M059J (cell line): ENCODE data around the gene FAM180A. TPM values are rescaled to one million over a fixed set of nuclear protein-coding genes. Genes with fewer than 3 reads are reported as not detected.
"Not testable (repeated sequence)": the region's sequence is repeated elsewhere in the genome, so short reads cannot be mapped to it uniquely, and the experiment has no call there.

Experiments used
- DNase-seq: peaks from one replicate; pipeline ENCODE4 v3.0.0-alpha.2; 2012; ENCODE audit warnings: low read depth
- total RNA-seq: library from RNA; depleted of rRNA; stranded (reverse); fragments of >200 nt; shearing (Covaris generic); gene quantifications from 2 replicates; pipeline ENCODE4 v1.2.3, GENCODE V29; 2014

Gene FAM180A
- total RNA-seq, 1 experiment from 2014 or later = 3.4 TPM

DNA sequence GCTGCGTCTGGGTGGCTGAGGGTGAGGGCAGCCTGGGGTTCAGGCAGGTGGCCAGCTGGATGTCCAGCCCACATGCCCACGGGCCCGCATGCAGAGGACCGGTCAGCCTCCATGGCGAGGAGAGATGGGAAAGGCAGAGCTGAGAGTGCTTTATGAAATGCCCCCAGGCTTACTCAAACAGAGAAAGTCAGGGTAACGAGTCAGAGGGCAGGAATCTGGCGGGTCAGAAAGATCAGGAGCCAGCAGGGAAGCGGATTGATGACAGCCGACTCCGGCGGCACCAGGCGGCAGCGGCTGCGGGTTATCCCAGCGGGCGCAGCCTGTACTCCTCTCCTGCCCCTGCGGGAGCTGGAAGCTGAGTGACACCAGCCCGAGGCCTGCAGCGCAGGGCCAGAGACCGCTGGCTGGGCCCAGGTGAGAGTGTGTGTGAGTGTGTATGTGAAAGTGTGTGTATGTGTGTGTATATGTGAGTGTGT lies 34.0 kb downstream of the FAM180A start:
- DNase-seq = peak; percentile 99

DNA sequence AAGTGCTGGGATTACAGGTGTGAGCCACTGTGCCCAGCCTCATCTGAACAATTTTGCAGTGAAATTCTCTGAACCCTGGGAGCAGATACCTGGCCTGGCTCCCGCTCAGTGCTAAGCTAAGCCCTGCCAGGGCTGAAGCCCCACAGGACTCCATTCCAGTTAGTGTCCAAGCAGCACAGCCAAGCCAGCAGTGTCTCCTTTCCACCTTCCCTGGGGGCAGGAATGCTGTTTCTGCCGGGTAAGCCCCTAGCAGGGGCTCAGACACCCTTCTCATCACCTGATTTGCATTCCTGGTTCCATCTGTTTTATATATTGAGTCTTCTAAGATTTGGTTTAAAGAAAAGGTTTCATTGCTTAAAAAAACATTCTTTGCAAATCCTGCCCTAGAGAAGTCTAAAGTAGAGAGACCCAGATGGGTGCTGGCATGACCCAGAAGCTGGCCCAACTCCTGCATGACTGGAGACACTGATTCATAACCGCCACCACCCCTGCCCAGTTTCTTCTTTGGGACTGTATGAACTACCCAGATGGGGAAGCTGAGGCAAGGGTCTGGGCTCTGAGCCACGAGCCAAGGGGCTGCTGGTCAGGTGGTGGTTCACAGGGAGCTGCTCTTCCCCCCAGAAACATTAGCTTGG lies 34.7 kb downstream of the FAM180A start:
- peak; percentile 83 for DNase-seq

- no peak for DNase-seq
These were observed 35.8 kb downstream of the FAM180A start for GRCh38 chr7:135712796-135713195.

DNA sequence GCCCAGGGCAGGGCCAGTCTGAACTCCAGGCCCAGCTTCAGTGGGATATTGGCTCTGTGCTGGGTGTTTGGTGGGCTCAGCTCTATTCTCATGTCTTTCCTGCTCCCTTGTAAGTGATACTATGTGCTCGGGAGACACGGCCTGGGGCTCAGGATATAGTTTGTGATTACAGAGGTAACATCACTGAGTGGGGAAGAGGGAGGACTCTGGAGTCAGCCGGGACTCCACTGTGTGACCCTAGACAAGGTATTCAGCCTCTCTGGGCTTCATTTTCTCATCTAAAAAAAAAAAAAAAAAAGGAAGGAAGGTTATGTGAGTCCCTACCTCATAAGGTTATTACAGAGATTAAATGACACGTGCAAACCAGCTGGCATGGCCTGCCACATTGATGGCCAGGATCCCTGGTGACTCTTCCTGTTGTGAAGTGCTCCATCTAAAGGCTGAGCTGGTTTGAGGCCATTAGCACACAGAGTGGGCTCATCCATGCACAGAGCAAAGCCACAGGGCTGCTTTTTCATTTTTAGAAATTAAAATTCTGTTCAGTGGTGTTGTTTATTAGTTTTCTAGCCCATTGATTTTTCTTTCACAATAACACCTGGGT lies 36.3 kb downstream of the FAM180A start:
- DNase-seq = peak; percentile 63

DNA sequence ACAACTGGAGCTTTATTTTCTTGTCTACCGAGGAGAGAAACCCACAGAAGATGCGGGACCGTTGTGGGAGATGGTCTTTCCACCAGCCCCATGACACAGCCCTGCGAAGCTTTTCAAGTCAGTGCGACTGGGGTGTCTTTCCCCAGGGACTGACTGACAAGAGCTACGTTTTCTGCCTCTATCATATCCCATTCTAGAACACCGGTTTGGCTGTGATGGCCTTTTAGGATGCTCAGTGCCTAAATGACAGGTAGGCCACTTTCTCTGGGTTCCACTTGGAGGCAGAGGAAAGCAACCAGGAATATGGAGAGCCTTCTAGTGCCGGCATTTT lies 37.5 kb downstream of the FAM180A start:
- no peak for DNase-seq

GRCh38 chr7:135710417-135711138 lies 38.0 kb downstream of the FAM180A start:
- DNase-seq = no peak

DNA sequence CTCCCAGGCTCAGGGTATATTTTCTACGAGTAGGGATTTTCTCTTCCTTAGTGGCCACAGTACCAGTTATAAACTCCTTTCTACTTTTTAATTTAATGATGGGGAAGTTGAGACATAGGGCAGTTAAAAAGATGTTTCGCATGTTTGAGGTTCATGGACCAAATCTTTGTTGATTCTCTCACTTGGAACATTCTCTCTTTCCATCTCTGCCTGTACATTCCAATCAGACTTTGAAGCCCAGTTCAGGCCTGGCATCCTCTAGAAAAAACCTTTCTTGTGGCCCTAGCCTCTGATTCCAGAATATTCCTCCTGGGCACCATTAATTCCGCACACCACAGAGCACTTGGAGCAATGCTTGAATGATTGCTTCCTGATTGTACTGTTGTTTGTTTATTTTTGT lies 39.1 kb downstream of the FAM180A start:
- no peak for DNase-seq

DNA sequence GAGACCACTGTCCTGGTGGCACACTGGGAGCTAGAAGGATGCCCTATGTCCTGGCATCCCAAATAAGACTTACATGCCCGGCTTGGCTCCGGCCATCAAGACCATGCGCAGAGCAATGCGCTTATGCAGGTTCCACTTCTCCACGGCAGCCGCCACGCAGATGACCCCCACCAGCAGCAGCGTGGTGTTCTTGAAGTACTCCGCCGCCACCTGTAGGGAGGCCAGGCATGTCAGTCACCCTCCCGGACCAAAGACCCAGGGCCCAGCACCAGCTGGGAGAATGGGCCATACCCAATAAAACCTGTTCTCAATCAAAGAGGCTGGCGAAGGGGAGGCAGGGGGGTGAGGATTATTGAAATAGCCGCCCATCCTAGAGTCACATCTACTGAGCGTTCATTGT lies 40.6 kb downstream of the FAM180A start:
- no peak for DNase-seq

GRCh38 chr7:135707570-135707966 lies 41.0 kb downstream of the FAM180A start:
- DNase-seq = no peak

DNA sequence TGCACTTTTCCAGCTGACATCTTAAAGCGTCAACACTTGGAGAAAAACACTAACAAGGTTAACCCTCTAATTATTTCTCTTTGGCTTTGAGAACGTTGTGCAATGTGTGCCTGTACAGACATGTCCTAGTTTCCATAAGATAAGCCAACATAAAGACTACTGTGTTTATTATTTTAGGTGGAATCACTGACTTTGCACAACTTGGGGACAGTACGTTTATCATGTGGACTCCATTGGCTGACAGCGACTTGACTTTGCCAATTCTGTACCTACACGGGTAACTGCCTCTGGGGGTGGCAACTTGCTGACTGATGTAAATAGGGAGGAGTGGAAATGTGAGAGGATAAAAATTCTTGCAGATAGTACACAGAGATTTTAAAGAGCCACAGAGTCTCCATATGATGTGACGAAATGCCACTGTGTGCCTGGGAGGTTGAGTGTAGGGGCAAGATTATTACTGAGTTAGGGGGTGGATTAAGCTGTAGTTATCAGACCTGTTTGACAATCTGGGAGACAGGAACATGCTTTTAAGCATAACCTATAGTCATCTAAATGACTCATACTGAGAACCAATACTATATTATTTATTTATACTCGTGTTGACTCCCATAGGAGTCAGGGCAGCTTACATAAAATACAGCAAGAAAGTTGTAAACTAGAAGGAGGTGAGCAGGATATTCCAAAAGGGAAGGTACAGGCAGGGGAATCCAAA lies 41.6 kb downstream of the FAM180A start:
- no peak for DNase-seq

DNA sequence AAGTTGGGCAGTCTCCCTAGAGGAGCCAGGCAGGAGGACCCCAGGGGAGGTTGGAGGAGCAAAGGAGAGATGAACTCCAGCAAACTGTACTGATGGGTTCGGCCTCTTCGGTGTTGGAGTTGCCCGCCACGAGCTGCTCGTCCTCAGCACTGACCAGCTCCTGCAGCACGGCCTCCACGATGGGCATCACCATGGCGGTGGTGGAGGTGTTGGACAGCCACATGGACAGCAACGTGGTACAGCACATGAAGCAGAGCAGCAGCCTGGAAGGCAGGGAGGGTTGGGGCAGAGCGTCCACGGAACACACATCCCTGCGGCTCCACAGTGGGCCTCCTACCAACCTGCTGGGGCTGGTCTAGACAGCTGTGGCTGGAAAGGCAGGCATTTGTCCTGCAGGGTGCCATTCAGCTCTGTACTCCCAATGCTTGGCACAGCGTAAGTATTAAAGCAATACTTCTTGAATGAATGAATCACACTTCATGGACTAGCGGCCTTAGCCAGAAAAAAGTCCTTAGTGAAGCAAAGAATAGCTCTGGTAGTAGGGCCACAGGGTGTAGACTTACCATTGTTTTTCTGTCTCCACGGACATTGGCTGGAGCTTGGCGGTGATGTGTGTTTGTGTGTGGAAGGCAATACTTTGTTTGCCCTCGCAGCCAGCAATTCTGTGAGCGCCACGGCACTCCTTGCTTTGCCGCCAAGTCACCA lies 42.4 kb downstream of the FAM180A start:
- DNase-seq = no peak

DNA sequence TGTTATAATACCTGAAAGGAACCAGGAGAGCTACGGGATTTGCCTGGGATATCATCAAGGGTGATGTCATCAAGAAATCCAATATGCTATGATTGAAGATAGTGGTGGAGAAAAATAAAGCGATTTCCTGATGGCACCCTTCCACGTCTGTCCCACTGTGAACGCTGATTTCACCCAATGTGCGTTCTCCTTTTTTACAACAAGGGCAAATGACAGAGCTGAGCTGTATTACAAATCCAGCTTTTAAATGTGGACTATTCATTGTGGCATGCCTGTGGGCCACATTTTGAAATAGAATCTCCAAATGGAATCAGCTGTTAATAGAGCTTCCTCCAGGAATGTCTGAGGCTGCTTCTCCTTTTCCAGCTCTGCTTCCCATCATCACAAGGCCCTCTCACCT lies 43.9 kb downstream of the FAM180A start:
- no peak for DNase-seq

DNA sequence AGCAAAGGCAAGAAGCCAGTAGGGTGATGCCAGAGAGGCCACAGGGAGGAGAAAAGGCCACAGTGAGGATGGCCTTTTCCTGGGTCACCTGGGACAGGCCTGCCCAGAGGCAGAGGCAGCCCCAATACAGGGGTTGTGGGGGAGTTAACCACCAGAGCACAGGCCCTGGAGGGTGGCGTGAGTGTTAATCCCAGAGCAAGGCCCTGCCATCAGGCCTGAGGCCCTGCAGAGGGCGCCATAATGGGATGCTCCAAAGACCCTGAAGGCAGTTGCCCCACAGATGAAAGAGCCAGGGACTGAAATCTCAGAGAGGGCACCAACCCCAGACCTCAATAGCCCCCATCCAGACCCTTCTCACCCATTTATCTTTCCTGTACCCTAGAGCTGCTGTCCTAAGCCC lies 44.5 kb downstream of the FAM180A start:
- DNase-seq = no peak

- no peak for DNase-seq
These were observed 51.1 kb downstream of the FAM180A start for GRCh38 chr7:135697276-135698049.

GRCh38 chr7:135693558-135693957 lies 55.1 kb downstream of the FAM180A start:
- DNase-seq = no peak

DNA sequence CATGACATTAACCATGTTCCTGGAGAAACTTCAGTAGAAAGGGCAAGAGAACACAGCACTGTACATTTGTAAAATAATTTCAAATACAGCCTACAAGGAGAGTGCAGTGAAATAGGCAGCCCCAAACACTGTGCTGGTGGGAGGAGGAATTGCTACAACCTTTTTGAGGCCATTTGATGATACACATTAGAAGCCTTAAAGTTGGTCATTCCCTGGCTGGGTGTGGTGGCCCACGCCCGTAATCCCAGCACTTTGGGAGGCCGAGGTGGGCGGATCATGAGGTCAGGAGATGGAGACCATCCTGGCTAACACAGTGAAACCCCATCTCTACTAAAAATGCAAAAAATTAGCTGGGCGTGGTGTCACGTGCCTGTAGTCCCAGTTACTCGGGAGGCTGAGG lies 56.0 kb downstream of the FAM180A start:
- DNase-seq = not testable (repeated sequence)

DNA sequence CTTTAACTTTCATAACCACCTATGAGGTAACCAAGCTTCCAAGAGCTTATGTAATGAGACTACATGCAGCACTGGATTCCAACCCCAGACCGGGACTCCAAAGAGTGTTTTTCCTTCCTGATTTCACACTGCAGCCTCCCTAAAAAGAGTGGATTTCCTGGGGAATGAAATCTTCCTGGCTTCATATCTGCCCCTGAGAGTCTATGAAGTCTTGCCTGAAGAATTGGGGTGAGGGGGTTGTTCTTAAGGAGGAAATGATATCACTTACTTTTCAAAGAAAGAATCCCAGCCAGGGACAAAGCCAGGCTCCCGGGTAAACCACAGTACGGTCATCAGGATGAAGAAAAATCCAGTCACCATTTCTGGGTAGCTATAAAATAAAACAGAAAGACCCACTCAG lies 56.6 kb downstream of the FAM180A start:
- DNase-seq = peak; percentile 70

DNA sequence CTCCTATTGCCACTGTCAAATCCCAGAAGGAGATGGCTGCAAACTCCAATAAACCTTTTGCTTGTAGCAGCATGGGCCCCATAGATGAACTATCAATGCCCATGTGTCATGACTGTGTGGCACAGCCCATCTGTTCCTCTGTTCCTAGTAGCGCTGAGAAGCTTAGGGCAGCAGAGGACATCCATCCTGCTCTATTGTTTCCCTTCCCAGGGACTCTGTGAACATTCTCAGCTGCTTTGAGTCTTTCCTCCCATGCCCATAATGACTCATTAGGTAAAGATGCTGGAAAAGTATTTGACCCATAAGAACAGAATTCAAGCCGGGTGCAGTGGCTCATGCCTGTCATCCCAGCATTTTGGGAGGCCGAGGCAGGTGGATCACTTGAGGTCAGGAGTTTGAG lies 58.0 kb downstream of the FAM180A start:
- DNase-seq = peak; percentile 88

DNA sequence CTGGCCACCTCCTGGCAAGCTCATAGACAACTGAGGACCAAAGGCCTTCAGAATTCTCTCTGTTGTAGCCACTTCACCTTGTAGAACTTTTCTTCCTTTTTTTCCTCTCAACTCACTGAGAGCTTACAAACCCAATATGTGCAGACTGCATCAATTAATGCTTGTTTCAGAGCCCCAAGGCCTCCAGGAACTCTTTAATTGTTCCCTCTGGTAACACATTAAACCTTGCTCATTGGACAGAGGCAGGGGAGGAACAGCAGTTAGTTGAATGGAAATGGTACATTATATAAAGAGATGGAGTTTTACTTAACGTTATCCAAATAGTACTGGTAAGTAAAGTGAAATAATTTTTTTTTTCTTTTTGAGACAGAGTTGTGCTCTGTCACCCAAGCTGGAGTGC lies 61.1 kb downstream of the FAM180A start:
- DNase-seq = no peak

DNA sequence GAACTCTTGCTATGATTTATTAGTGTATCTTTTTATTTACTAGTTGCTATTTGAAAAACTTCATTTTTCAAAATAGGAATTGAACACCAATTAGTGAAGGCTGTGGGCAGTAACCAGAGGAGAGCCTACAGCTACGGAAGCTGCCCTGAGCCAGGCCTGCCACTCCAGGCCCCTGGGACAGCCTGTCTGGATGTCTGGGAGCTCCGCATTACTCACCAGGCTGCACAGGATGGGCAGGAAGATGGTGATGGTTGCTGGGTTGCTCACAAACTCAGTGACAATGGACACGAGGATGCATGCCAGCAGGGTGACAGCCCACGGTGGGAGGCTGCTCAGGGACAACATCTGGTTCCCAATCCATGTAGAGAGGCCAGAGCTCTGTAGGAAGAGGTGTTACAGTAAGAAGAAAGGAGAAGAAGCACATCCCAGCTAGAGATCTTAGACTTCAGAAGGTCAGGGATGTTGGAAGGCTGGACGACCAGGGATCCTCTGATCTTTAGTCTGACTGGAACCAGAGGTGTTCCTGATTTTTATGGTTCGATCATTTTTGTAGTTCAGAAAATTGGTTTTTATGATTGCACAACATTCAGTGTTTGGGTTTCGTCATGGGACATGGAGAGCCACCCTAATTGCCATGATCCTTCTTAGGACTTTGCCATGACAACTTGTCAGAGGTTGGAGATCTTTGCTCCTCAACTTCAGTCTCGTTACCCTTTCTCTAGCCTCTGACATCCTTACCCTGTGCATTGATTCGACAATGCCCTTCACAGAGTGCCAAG lies 63.1 kb downstream of the FAM180A start:
- peak; percentile 76 for DNase-seq
